HuH-7 (cell line): ENCODE data around the gene TBX4.
A peak's percentile ranks its signal among the peaks of the same experiment; 100 is the strongest.
"Not testable (repeated sequence)": the region's sequence is repeated elsewhere in the genome, so short reads cannot be mapped to it uniquely, and the experiment has no call there.

Source experiments
- DNase-seq: peaks from one replicate; pipeline ENCODE4 v3.0.0; 2011; ENCODE audit warnings: low spot score

TBX4 gene

GRCh38 chr17:61429274-61429673 is 22.9 kb upstream of the TBX4 start:
- DNase-seq, result no peak

GRCh38 chr17:61429831-61430230 is 22.4 kb upstream of the TBX4 start:
- DNase-seq, result not testable (repeated sequence)

GRCh38 chr17:61431594-61432311 is 20.5 kb upstream of the TBX4 start:
- DNase-seq, result no peak

GRCh38 chr17:61436273-61436672 is 15.9 kb upstream of the TBX4 start:
- no peak for DNase-seq

GRCh38 chr17:61436995-61437704 is 15.1 kb upstream of the TBX4 start:
- no peak for DNase-seq

GRCh38 chr17:61440697-61441096 is 11.5 kb upstream of the TBX4 start:
- no peak for DNase-seq

GRCh38 chr17:61441507-61441906 is 10.7 kb upstream of the TBX4 start:
- DNase-seq, result not testable (repeated sequence)

- no peak for DNase-seq
Measured at GRCh38 chr17:61442136-61442775, 10.0 kb upstream of the TBX4 start.

- no peak for DNase-seq
Measured at GRCh38 chr17:61442878-61443474, 9.2 kb upstream of the TBX4 start.

- DNase-seq, result no peak
Measured at GRCh38 chr17:61443475-61443882, 8.7 kb upstream of the TBX4 start.

GRCh38 chr17:61444075-61444474 is 8.1 kb upstream of the TBX4 start:
- DNase-seq, result no peak

GRCh38 chr17:61444831-61445230 is 7.4 kb upstream of the TBX4 start:
- no peak for DNase-seq

GRCh38 chr17:61447358-61447757 is 4.9 kb upstream of the TBX4 start:
- DNase-seq, result no peak

- DNase-seq, result no peak
Measured at GRCh38 chr17:61448042-61448441, 4.2 kb upstream of the TBX4 start.

GRCh38 chr17:61449140-61449539 is 3.1 kb upstream of the TBX4 start:
- not testable (repeated sequence) for DNase-seq

GRCh38 chr17:61449707-61450640 is 2.2 kb upstream of the TBX4 start:
- DNase-seq, result no peak

GRCh38 chr17:61450641-61451537 is 1.3 kb upstream of the TBX4 start:
- peak; percentile 59 for DNase-seq

- DNase-seq, result peak; percentile 5
Measured at GRCh38 chr17:61451538-61452300, 503 bp upstream of the TBX4 start.

GRCh38 chr17:61453566-61454380 is 1.6 kb downstream of the TBX4 start:
- DNase-seq, result no peak
